NCI-H1417 (cell line): ENCODE data around the gene KRTAP10-4.
"Not testable (repeated sequence)": the region's sequence is repeated elsewhere in the genome, so short reads cannot be mapped to it uniquely, and the experiment has no call there.

Experiments
- DNase-seq, 3 experiments: peaks; one replicate each; lab custom pipeline; 2025; lab: John Stamatoyannopoulos, UW

Gene KRTAP10-4

GRCh38 chr21:44579056-44579832, 5.7 kb downstream of the KRTAP10-4 start:
- no peak for DNase-seq

DNA sequence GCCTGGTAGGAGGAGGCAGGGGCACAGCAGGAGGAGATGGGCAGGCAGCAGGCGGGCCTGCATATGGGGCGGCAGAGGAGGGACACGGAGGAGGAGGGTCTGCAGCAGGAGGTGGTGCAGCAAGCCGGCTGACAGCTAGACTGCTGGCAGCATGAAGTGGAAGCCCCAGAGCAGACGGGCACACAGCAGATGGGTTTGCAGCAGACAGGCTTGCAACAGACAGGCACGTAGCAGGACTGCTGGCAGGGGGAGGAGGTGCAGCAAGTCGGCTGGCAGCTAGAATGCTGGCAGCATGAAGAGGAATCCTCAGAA, 6.3 kb downstream of the KRTAP10-4 start:
- no peak for DNase-seq

GRCh38 chr21:44580231-44580821, 6.8 kb downstream of the KRTAP10-4 start, which contains the start of gene KRTAP10-5:
Gene KRTAP10-5 (minus strand): TSS chr21:44580604. CDS start chr21:44580578, 26 bp downstream.
- DNase-seq: not testable (repeated sequence)

DNA sequence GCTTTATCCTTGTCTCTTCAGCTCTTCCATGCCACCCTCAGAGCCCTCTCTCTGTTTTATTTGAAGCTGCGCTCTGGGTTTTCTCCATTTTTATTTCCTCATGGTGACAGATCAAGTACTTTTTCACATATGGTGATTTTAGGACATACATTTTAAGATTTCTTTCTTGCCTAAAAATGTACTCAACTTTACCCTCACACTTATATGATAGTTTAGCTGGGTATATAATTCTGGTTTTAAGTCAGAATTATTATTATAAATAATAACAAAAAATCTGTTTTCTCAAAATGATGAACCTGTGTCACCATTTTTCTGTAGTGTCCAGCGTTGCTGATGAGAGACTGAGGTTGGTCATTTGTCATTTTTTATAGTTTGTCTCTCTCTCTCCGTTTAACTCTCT, 7.6 kb downstream of the KRTAP10-4 start:
- no peak for DNase-seq

DNA sequence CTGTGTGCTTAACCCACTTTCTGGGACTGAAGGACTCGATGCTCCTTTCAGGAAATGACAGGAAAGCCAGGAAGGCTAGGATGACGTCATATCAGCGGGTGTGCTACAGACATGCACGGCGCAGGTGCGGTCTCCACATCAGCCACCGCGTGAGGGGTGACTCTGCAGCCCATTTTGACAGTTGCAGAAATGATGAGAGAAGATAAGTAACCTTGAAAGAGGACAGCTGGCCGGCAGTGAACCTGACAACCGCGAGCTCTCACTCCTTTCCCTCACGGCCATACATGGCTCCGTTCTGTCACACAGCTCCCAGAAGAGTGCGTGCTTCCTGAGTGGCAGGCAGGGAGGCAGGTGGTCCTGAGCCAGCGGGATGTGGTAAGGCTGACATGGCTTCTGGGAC, 8.5 kb downstream of the KRTAP10-4 start:
- DNase-seq: peak in 1 of 3 experiments; percentile 17

DNA sequence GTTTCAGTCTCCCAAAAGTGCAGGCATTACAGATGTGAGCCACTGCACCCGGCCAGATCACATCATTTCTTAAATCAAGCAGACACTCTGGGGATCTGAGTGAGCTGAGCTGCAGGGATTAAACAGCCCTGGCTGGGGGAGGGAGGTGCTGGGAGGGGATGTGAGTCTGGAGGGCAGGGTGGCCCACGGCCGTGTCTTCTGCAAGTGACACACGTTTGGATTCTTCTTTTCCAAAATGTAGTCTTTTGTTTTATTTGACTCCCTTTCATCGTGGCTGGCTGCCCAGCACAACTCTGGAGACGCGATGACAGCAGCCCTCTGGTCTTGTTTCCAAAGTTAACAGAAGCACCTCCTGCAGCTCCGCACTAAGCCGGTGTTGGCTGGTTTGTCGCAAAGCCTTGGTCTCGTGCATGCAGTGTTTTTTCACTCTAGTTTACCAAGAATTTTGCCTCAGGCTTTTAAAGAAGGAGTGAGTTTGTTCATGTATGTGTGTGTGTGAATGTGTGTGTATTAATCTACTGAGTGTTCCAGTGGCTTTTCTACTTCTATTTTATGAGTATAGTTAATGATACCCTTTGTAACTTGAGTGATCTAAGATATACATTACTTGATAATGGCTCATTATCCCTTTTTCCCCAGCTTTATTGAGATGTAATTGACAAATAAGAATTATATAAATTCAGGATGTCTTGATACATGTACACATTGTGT, 9.7 kb downstream of the KRTAP10-4 start:
- peak in 2 of 3 experiments; percentile 76 to 95 for DNase-seq

- peak in 2 of 3 experiments; percentile 76 to 95 for DNase-seq
Measured at GRCh38 chr21:44583800-44584147, 10.2 kb downstream of the KRTAP10-4 start.

- no peak for DNase-seq
Measured at GRCh38 chr21:44585892-44586291, 12.4 kb downstream of the KRTAP10-4 start.

GRCh38 chr21:44589094-44589493, 15.6 kb downstream of the KRTAP10-4 start:
- no peak for DNase-seq

- no peak for DNase-seq
Measured at GRCh38 chr21:44589586-44590305, 16.2 kb downstream of the KRTAP10-4 start.

DNA sequence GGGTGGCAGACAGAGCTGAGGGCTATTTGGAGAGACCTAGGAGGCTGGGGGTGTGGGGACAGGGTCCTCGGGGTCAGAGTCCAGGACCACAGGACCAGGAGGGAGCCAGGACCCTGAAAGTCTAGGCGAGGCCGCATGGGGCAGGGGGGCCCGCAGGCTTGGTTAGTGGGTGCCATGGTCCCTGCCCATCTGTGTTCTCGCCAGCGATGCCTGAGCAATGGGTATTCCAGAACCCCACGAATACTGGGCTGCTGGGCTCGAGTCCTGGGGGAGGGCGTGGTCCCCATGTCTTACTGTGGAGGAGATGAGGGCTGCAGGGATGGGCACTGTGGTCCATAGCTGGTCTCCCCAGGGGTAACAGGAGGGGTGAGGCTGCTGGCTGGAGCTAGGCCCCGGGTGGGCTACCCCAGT, 16.8 kb downstream of the KRTAP10-4 start:
- no peak for DNase-seq

DNA sequence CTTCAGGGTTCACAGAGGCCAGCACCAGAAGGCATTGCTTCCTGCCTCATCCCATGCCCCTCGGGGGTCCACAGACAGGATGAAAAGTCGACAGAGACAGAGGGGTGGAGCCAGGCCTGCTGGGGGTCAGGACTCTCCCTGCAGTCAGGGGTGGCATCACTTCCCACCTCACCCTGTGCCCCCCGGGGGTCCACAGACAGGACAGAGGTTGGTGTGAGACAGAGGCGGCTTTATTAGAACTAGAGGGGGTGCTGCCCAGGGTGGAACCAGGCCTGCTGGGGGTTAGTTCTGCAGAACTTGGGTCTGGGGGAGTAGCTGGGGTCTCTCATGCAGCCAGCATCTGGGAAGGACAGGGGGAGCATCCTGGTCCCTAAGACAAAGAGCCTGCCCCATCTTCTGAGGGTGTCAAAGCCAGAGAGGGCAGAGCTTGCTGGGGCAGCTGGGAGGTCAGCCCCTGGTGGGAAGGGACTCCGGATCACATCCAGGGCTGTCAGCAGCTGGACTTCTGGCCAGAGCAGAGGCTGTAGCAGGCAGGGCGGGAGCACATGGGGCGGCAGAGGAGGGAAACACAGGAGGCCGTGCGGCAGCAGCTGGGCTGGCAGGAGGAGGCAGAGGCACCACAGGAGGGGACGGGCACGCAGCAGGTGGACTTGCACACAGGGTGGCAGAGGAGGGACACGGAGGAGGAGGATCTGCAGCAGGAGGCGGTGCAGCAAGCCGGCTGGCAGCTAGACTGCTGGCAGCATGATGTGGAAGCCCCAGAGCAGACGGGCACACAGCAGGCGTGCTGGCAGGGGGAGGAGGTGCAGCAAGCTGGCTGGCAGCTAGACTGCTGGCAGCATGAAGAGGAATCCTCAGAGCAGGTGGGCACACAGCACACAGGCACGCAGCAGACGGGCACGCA, 17.6 kb downstream of the KRTAP10-4 start:
- DNase-seq: peak in 2 of 3 experiments; percentile 27 to 51

DNA sequence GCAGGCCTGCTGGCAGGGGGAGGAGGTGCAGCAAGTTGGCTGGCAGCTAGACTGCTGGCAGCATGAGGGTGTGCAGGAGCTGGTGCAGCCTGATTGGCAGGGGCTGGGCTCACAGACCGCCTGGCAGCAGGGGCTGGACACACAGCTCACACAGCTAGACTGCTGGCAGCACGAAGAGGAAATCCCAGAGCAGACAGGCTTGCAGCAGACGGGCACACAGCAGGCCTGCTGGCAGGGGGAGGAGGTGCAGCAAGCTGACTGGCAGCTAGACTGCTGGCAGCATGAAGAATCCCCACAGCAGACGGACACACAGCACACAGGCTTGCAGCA, 18.2 kb downstream of the KRTAP10-4 start:
- peak in 1 of 3 experiments; percentile 24 for DNase-seq

DNA sequence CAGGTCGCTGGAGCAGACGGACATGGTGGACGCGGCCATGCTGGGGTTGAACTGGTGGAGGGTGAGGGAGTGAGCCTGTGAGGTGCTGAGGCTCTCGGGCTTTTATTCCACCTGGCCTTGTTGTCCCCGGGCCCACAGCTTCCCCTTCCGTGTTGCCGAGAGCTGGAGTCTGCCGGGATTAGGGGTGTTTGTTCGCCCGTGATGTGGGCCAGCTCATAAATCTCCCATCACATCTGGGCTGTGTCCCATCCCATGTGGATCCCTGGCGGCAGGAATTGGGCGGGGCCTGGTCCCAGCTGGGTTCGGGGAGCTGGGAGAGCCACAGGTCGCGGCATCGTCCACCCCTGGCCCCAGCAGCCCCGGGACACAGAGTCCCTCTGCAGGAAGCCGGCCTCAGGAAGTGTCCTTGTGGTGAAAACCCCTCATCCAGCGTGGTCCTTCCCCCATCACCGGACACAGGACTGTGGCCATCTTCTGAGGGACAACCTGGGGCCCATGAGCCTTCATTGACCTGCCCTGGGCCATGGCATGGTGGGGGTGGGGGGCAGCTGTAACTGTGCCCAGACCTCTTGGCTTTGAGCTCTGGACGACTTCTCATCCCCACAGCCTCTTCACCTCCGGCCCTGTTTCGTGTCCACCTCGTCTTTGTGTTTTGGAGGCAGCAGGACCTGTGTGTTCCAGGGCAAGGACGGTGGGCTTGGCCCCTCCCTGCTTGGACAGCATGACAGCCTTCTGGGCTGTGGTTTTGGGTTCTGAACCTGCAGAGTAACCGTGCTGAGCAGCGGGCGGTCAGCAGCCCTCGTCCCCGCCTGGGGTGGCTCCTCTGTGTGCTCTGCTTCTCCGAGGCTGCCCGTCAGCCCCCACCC, 19.1 kb downstream of the KRTAP10-4 start, which contains the start of gene KRTAP10-6:
Gene KRTAP10-6 (minus strand): TSS at position 60 of the 866 bp plus-strand sequence. CDS start 21 bp downstream, at position 39.
- peak in 2 of 3 experiments; percentile 52 to 65 for DNase-seq

DNA sequence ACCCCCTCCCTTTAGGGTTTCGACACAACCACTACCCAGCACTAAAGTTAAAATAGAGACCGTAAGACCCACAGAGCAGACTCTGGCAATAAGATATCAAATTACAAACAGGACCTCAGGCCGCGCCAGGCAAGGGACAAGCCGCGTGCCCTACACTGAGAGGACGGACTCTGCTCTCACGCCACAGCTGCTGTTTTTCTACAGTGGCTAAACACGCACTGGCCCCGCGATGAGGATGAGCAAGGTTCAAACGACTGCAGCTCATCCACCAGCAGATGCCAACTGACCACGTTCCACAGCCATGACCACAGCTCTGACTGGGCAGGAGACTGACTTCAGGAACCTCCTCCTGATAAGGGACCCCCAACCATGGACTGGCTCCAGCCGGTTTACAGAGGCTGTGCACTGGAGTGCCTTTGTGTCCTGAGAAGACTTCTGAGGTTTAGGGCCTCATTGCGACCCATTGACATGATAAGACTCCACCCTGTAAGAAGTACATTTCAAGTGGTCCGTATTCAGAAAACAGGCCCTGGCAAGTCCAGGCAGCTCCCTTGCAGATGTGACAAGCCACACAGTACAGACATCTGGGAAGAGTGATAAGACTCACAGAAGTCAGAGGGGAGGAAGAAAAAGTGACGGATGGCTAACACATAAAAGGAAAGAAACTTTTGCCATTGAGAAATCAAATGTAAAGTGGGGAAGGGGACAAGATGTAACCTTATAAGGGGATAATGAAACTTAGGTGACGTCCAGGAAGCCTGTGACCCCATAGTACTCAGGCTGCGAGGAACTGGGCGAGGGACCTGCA, 20.3 kb downstream of the KRTAP10-4 start:
- DNase-seq: peak; percentile 59 to 87 (median 71)

GRCh38 chr21:44594406-44594916, 20.9 kb downstream of the KRTAP10-4 start:
- DNase-seq: peak in 1 of 3 experiments; percentile 56

DNA sequence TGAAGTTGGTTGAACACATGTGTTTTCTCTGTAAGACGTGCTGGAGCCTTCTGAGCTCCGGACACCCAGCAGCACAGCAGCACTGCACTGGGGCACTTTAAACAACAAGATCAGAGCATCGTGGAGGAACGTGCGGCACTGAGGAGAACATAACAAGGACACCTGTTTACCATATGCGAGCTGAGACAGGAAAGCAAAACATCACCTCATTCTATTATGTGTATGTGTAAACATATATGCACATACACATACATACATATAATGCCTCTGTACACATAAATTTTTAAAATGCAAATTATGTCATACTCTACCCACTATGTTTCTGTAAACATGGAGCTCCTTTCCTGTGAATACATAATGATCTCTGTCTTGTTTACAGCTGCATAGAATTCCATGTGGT, 22.0 kb downstream of the KRTAP10-4 start:
- DNase-seq: no peak

- DNase-seq: no peak
Measured at GRCh38 chr21:44596068-44596725, 22.7 kb downstream of the KRTAP10-4 start.

DNA sequence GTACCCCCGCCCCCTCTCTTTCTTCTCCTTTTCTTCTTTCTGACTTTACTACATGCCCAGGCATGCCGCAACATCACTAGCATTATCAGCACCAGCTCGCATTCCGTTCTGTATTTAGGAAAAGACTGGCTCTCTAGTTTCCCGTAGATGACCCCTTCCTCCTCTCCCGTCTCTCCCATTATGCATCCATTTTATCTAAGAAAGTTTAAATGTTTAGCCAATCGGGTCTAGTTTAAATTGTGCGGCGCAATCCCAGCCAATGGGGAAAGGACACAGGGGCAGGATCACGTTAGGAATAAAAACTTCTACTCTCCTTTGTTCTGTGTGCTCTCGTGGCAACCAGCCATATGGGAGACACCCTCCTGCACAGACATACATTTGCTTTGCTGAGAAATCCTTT, 24.5 kb downstream of the KRTAP10-4 start:
- DNase-seq: no peak
